HG02852 (cell line): Measurements from ENCODE around the gene MAML3.
"Not testable (repeated sequence)": the region's sequence is repeated elsewhere in the genome, so short reads cannot be mapped to it uniquely, and the experiment has no call there.

Experiments used
- ATAC-seq: cut with Tn5 transposase; IDR thresholded peaks from one replicate; pipeline ENCODE4 v1.9.1; 2021; ENCODE audit warnings: mild to moderate bottlenecking, moderate library complexity; ENCODE audit not compliant: unreplicated experiment

The MAML3 gene

GRCh38 chr4:139711461-139711860 is 442.5 kb downstream of the MAML3 start:
- ATAC-seq, result no peak

GRCh38 chr4:139710073-139710472 is 443.9 kb downstream of the MAML3 start:
- ATAC-seq, result no peak

GRCh38 chr4:139709660-139710059 is 444.3 kb downstream of the MAML3 start:
- ATAC-seq, result no peak

GRCh38 chr4:139704915-139705485 is 449.0 kb downstream of the MAML3 start:
- ATAC-seq, result no peak

GRCh38 chr4:139700568-139700967 is 453.4 kb downstream of the MAML3 start:
- ATAC-seq, result no peak

- ATAC-seq, result not testable (repeated sequence)
Measured at GRCh38 chr4:139698167-139698925, 455.6 kb downstream of the MAML3 start.

GRCh38 chr4:139696491-139696890 is 457.5 kb downstream of the MAML3 start:
- ATAC-seq, result no peak

- no peak for ATAC-seq
Measured at GRCh38 chr4:139694522-139695107, 459.4 kb downstream of the MAML3 start.

GRCh38 chr4:139692309-139693012 is 461.5 kb downstream of the MAML3 start:
- no peak for ATAC-seq

- no peak for ATAC-seq
Measured at GRCh38 chr4:139690419-139690818, 463.6 kb downstream of the MAML3 start.

GRCh38 chr4:139689093-139689722 is 464.8 kb downstream of the MAML3 start:
- no peak for ATAC-seq

GRCh38 chr4:139686988-139687387 is 467.0 kb downstream of the MAML3 start:
- ATAC-seq, result no peak

GRCh38 chr4:139686130-139686529 is 467.9 kb downstream of the MAML3 start:
- no peak for ATAC-seq

- ATAC-seq, result no peak
Measured at GRCh38 chr4:139685180-139685579, 468.8 kb downstream of the MAML3 start.

GRCh38 chr4:139684351-139684750 is 469.6 kb downstream of the MAML3 start:
- no peak for ATAC-seq

GRCh38 chr4:139682741-139683151 is 471.2 kb downstream of the MAML3 start:
- ATAC-seq, result no peak

GRCh38 chr4:139682309-139682708 is 471.7 kb downstream of the MAML3 start:
- no peak for ATAC-seq

GRCh38 chr4:139676913-139677585 is 476.9 kb downstream of the MAML3 start:
- no peak for ATAC-seq

- ATAC-seq, result no peak
Measured at GRCh38 chr4:139676365-139676764, 477.6 kb downstream of the MAML3 start.

GRCh38 chr4:139675651-139676050 is 478.3 kb downstream of the MAML3 start:
- no peak for ATAC-seq
